Prostate gland (tissue), 2 donors: ENCODE data around the gene HAPLN3.

Source experiments
- POLR2AphosphoS5 ChIP-seq: sonication (generic); formaldehyde crosslinking; IDR thresholded peaks from one replicate; pipeline ENCODE4 v1.6.1; 2017; ENCODE audit warnings: antibody characterized with exemption
- TF ChIP-seq, protein P1 (sequence below), 4 experiments: fragments of 200-600 bp in 2 of 4; fragments of 450-650 bp in 2 of 4; sonication (generic) in 2 of 4; IDR thresholded peaks; 1 replicate in 3 of 4; 2 replicates in 1 of 4; pipeline ENCODE4 v1.5.1; 2016 to 2019; ENCODE audit warnings: antibody characterized with exemption in 4 of 4, mild to moderate bottlenecking in 2 of 4, moderate library complexity in 2 of 4

DNA sequence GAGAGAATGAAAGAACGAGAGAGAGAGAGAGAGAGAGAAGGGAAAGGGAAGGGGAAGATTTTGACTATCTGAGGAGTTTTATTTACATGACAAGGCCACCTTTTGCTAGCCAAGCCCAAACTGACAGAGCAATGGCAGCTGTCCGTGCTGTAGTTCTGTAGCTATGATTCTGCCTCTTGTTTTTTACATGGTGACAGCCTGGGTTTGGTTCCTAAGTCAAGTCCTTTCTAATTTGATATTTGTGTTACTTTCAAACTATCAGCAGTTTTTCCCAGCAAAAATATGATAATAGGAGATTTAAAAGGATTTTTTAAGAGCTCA lies 44.1 kb upstream of the HAPLN3 start:
- TF ChIP-seq, protein P1, sequence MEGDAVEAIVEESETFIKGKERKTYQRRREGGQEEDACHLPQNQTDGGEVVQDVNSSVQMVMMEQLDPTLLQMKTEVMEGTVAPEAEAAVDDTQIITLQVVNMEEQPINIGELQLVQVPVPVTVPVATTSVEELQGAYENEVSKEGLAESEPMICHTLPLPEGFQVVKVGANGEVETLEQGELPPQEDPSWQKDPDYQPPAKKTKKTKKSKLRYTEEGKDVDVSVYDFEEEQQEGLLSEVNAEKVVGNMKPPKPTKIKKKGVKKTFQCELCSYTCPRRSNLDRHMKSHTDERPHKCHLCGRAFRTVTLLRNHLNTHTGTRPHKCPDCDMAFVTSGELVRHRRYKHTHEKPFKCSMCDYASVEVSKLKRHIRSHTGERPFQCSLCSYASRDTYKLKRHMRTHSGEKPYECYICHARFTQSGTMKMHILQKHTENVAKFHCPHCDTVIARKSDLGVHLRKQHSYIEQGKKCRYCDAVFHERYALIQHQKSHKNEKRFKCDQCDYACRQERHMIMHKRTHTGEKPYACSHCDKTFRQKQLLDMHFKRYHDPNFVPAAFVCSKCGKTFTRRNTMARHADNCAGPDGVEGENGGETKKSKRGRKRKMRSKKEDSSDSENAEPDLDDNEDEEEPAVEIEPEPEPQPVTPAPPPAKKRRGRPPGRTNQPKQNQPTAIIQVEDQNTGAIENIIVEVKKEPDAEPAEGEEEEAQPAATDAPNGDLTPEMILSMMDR (IDR thresholded peaks at IDR 0.05): no peak
- no peak for TF ChIP-seq POLR2AphosphoS5
